Right lobe of liver (tissue), 6 donors: ENCODE measurements around the gene RSRC1. TPM values are rescaled to one million over a fixed set of nuclear protein-coding genes. Genes with fewer than 3 reads are reported as not detected.
A peak's percentile ranks its signal among the peaks of the same experiment; 100 is the strongest.

ENCODE experiments used
- ATAC-seq, 4 donors: fragments of 200-7000 bp; cut with Tn5 transposase; one replicate each; pipeline ENCODE4 v1.9.1; 2020; ENCODE audit warnings: mild to moderate bottlenecking in 4 of 4, moderate library complexity in 4 of 4
- DNase-seq, 3 donors: peaks; one replicate each; pipeline ENCODE4 v3.0.0-alpha.2; 2020
- H3K27ac ChIP-seq, 3 donors: fragments of 200-600 bp; one replicate each; pipeline ENCODE4 v1.8.0; 2022
- H3K27me3 ChIP-seq, 2 donors: fragments of 200-600 bp; one replicate each; pipeline ENCODE4 v1.8.0; 2022
- H3K36me3 ChIP-seq, 4 donors: fragments of 200-600 bp; sonication (generic) in 1 of 4; one replicate each; pipeline versions ENCODE4 v1.5.1 to v1.8.0; 2017 to 2022; ENCODE audit warnings: control low read depth in 1 of 4
- H3K4me1 ChIP-seq, 4 donors: fragments of 200-600 bp; sonication (generic) in 1 of 4; one replicate each; pipeline versions ENCODE4 v1.5.1 to v1.8.0; 2017 to 2022; ENCODE audit warnings: control low read depth in 1 of 4
- H3K4me3 ChIP-seq, 3 donors: fragments of 200-600 bp; one replicate each; pipeline ENCODE4 v1.8.0; 2022
- H3K9me3 ChIP-seq, 4 donors: fragments of 200-600 bp; sonication (generic) in 1 of 4; one replicate each; pipeline versions ENCODE4 v1.5.1 to v1.8.0; 2017 to 2022; ENCODE audit warnings: control low read depth in 1 of 4
- CTCF ChIP-seq, 4 donors: fragments of 200-600 bp in 3 of 4; fragments of 450-650 bp in 1 of 4; IDR thresholded peaks; one replicate each; pipeline versions ENCODE4 v1.5.1 to v1.8.0; 2016 to 2022; ENCODE audit warnings: antibody characterized with exemption in 4 of 4, mild to moderate bottlenecking in 2 of 4
- POLR2A ChIP-seq: fragments of 450-650 bp; IDR thresholded peaks from one replicate; pipeline ENCODE4 v1.6.1; 2017; ENCODE audit warnings: antibody characterized with exemption, mild to moderate bottlenecking
- WGBS: methylation state at CpG from one replicate; pipeline ENCODE4 v1.1.6; 2018; ENCODE audit warnings: low coverage, low lambda C conversion rate; ENCODE audit not compliant: insufficient coverage; ENCODE audit errors: missing lambda C conversion rate; 5-methylcytosine and 5-hydroxymethylcytosine counted together
- intact Hi-C, 2 donors: fragments of 100-400 bp; cut with DNase I; formaldehyde crosslinking; loops; one replicate each; pipeline versions ENCODE4 v1.11.2 to v1.14.1; 2022
- total RNA-seq, 6 experiments: library from RNA; depleted of rRNA in 2 of 6; stranded (reverse); fragments of >200 nt in 2 of 6; fragmentation: NEBNext Ultra II Directional in 3 of 6; extraction: Animal tissue kit (Norgen Biotek cat#: 25700) in 3 of 6; gene quantifications; one replicate each; pipeline versions ENCODE4 v1.1.0 to v1.2.4, GENCODE V29; 2016 to 2023
- donor health status: DM: no; HTN: yes; CAD: no.
- donor health status: DM: no; HTN: no; CAD: no.
- donor health status: DM: no; HTN: no; CAD: no.
- donor health status: DM: no; HTN: yes; CAD: no.
- donor health status: DM: no; HTN: yes; CAD: no.

Gene RSRC1
- total RNA-seq, 6 experiments from 2014 or later = 10.8 to 22.1 (median 11.7) TPM

GRCh38 chr3:158105710-158106253 is 4.1 kb upstream of the RSRC1 start:
- DNase-seq = peak in 2 of 3 donors; percentile 33 to 60
- Histone ChIP-seq H3K4me3 (peak overlapping the region in 1 of 3 donors; percentile 17), H3K4me1 (peaks cover 0 to 28% (median 2%) of the 10 kb centered on the region in 4 donors), H3K36me3 (no peaks in the 10 kb centered on the region), H3K9me3 (no peaks in the 10 kb centered on the region), H3K27me3 (peaks cover 12 to 50% of the 10 kb centered on the region in 2 donors), H3K27ac (no peak overlapping the region)
- intact Hi-C loops = no loop called here
- ATAC-seq = no peak
- under 1% methylated on average over 21 of the region's 45 CpGs for WGBS
- no peak for TF ChIP-seq CTCF (IDR thresholded peaks at IDR 0.05)

GRCh38 chr3:158106766-158107471 is 3.0 kb upstream of the RSRC1 start:
- Histone ChIP-seq H3K27me3 (peaks cover 9 to 40% of the 10 kb centered on the region in 2 donors), H3K9me3 (no peaks in the 10 kb centered on the region), H3K27ac (no peak overlapping the region), H3K4me1 (peaks cover 0 to 33% (median 2%) of the 10 kb centered on the region in 4 donors), H3K36me3 (no peaks in the 10 kb centered on the region), H3K4me3 (no peak overlapping the region)
- WGBS = 7% methylated on average over 27 of the region's 37 CpGs
- no peak for DNase-seq
- no peak for ATAC-seq
- TF ChIP-seq POLR2A (no peak), CTCF (IDR thresholded peaks at IDR 0.05) (no peak)
- intact Hi-C loops = no loop called here

GRCh38 chr3:158107605-158108444 is 2.1 kb upstream of the RSRC1 start:
- Histone ChIP-seq H3K27me3 (peaks cover 9 to 33% of the 10 kb centered on the region in 2 donors), H3K27ac (no peak overlapping the region), H3K36me3 (no peaks in the 10 kb centered on the region), H3K9me3 (no peaks in the 10 kb centered on the region), H3K4me1 (peaks cover 0 to 31% (median 2%) of the 10 kb centered on the region in 4 donors), H3K4me3 (no peak overlapping the region)
- 11% methylated on average over 15 of the region's 15 CpGs for WGBS
- ATAC-seq (no peak), DNase-seq (no peak)
- no peak for TF ChIP-seq CTCF (IDR thresholded peaks at IDR 0.05)
- TF ChIP-seq POLR2A = no peak
- intact Hi-C loops = no loop called here

GRCh38 chr3:158108445-158108985 is 1.4 kb upstream of the RSRC1 start:
- TF ChIP-seq POLR2A = no peak
- no peak for TF ChIP-seq CTCF (IDR thresholded peaks at IDR 0.05)
- H3K36me3 ChIP-seq = no peaks in the 10 kb centered on the region
- DNase-seq (no peak), ATAC-seq (no peak)
- peaks cover 3 to 26% of the 10 kb centered on the region in 2 donors for H3K27me3 ChIP-seq
- H3K27ac ChIP-seq = no peak overlapping the region
- intact Hi-C loops = no loop called here
- no peak overlapping the region for H3K4me3 ChIP-seq
- peaks cover 0 to 24% (median 2%) of the 10 kb centered on the region in 4 donors for H3K4me1 ChIP-seq
- 13% methylated on average over 2 of the region's 2 CpGs for whole genome bisulfite sequencing
- H3K9me3 ChIP-seq = no peaks in the 10 kb centered on the region
